Spinal cord (tissue), 10 donors: ENCODE results near the gene YRDC. TPM values are rescaled to one million over a fixed set of nuclear protein-coding genes. Genes with fewer than 3 reads are reported as not detected.

ENCODE experiments used
- DNase-seq, 6 donors: peaks; one replicate each; pipeline versions ENCODE4 v3.0.0 to v3.0.0-alpha.2; 2013 to 2015; ENCODE audit warnings: low spot score in 6 of 6, low read depth in 4 of 6
- H3K27ac ChIP-seq: one replicate; pipeline ENCODE4 v1.5.1; 2013; ENCODE audit warnings: low read depth, low read length, control low read depth
- H3K27me3 ChIP-seq: one replicate; pipeline ENCODE4 v1.6.1; 2013; ENCODE audit warnings: low read length; ENCODE audit not compliant: control insufficient read depth, insufficient read depth
- H3K36me3 ChIP-seq: one replicate; pipeline ENCODE4 v1.6.1; 2013; ENCODE audit warnings: low read length; ENCODE audit not compliant: control insufficient read depth, insufficient read depth
- H3K4me1 ChIP-seq: one replicate; pipeline ENCODE4 v1.6.1; 2013; ENCODE audit warnings: low read length; ENCODE audit not compliant: control insufficient read depth, insufficient read depth
- H3K4me3 ChIP-seq: one replicate; pipeline ENCODE4 v1.5.1; 2013; ENCODE audit warnings: low read depth, low read length, control low read depth
- H3K9me3 ChIP-seq: one replicate; pipeline ENCODE4 v1.6.1; 2013; ENCODE audit warnings: low read length; ENCODE audit not compliant: control insufficient read depth, insufficient read depth
- WGBS: methylation state at CpG from one replicate; pipeline ENCODE4 v1.1.5; 2013; ENCODE audit warnings: missing lambda C conversion rate; ENCODE audit not compliant: insufficient coverage; 5-methylcytosine and 5-hydroxymethylcytosine counted together
- polyA plus RNA-seq, 2 donors: library from polyadenylated mRNA; unstranded; fragments of 120-200 nt; gene quantifications; one replicate each; pipeline ENCODE4 v1.2.1, GENCODE V29; 2013; ENCODE audit not compliant: insufficient read length in 2 of 2
- total RNA-seq, 2 donors: library from RNA; depleted of rRNA in 1 of 2; stranded (reverse); fragments of 120-200 nt in 1 of 2; fragments of >200 nt in 1 of 2; gene quantifications; one replicate each; pipeline versions ENCODE4 v1.2.3 to v1.2.4, GENCODE V29; 2013 to 2014
- donor health status: healthy.

Gene YRDC
- total and polyA plus RNA-seq, 4 donors = 11.6 to 17.0 (median 14.3) TPM

- no CpG with 5 or more reads among the region's 3 CpGs for WGBS
- no peak overlapping the region for H3K4me3 ChIP-seq
- no peaks in the 10 kb centered on the region for H3K27me3 ChIP-seq
- peaks cover 13% of the 10 kb centered on the region for H3K36me3 ChIP-seq
- no peak overlapping the region for H3K27ac ChIP-seq
- no peaks in the 10 kb centered on the region for H3K9me3 ChIP-seq
- DNase-seq = no peak
- H3K4me1 ChIP-seq = peaks cover 4% of the 10 kb centered on the region
These were observed 37.8 kb upstream of the YRDC start for GRCh38 chr1:37845786-37846185.

- WGBS = 100% methylated on average over 2 of the region's 5 CpGs
- DNase-seq = no peak
- no peaks in the 10 kb centered on the region for H3K27me3 ChIP-seq
- no peak overlapping the region for H3K27ac ChIP-seq
- H3K4me3 ChIP-seq = no peak overlapping the region
- peaks cover 15% of the 10 kb centered on the region for H3K36me3 ChIP-seq
- H3K4me1 ChIP-seq = peaks cover 3% of the 10 kb centered on the region
- H3K9me3 ChIP-seq = no peaks in the 10 kb centered on the region
These were observed 37.1 kb upstream of the YRDC start for GRCh38 chr1:37845049-37845646.

GRCh38 chr1:37844536-37844935 is 36.5 kb upstream of the YRDC start:
- Histone ChIP-seq H3K36me3 (peaks cover 19% of the 10 kb centered on the region), H3K4me3 (no peak overlapping the region), H3K27me3 (no peaks in the 10 kb centered on the region), H3K4me1 (no peaks in the 10 kb centered on the region), H3K27ac (no peak overlapping the region), H3K9me3 (no peaks in the 10 kb centered on the region)
- DNase-seq = no peak

- no peak overlapping the region for H3K4me3 ChIP-seq
- H3K27me3 ChIP-seq = no peaks in the 10 kb centered on the region
- DNase-seq = no peak
- H3K27ac ChIP-seq = no peak overlapping the region
- WGBS = 90% methylated on average over 2 of the region's 3 CpGs
- peaks cover 35% of the 10 kb centered on the region for H3K36me3 ChIP-seq
- no peaks in the 10 kb centered on the region for H3K4me1 ChIP-seq
- no peaks in the 10 kb centered on the region for H3K9me3 ChIP-seq
These were observed 33.6 kb upstream of the YRDC start for GRCh38 chr1:37841652-37842051.

DNA sequence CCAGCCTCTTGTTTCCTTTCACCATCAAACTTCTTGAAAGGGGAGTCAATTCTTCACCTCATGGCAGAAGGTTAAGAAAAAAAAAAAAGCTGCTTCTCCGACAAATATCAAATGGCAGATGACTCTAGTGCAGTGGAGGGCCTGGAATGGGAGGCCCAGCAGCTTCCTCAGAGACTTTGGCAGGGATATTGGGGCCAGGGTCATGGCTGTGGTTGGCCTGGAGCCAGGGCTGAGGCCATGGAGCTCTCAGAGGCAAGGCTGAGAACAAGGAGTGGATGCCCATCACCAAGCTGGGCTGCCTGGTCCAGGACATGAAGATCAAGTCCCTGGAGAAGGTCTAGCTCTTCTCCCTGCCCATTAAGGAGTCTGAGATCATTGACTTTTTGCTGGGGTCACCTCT is 32.7 kb upstream of the YRDC start:
- 90% methylated on average over 1 of the region's 1 CpG for WGBS
- Histone ChIP-seq H3K4me1 (no peaks in the 10 kb centered on the region), H3K27ac (no peak overlapping the region), H3K4me3 (no peak overlapping the region), H3K9me3 (no peaks in the 10 kb centered on the region), H3K36me3 (peaks cover 38% of the 10 kb centered on the region), H3K27me3 (no peaks in the 10 kb centered on the region)
- no peak for DNase-seq

- Histone ChIP-seq H3K9me3 (no peaks in the 10 kb centered on the region), H3K36me3 (peaks cover 36% of the 10 kb centered on the region), H3K4me1 (no peaks in the 10 kb centered on the region), H3K27ac (no peak overlapping the region), H3K27me3 (no peaks in the 10 kb centered on the region), H3K4me3 (no peak overlapping the region)
- no peak for DNase-seq
- 89% methylated on average over 10 of the region's 10 CpGs for WGBS
These were observed 31.7 kb upstream of the YRDC start for GRCh38 chr1:37839676-37840075.

GRCh38 chr1:37836788-37837187 is 28.8 kb upstream of the YRDC start:
- no peak overlapping the region for H3K4me3 ChIP-seq
- no peaks in the 10 kb centered on the region for H3K27me3 ChIP-seq
- 55% methylated on average over 3 of the region's 3 CpGs for WGBS
- H3K36me3 ChIP-seq = peaks cover 51% of the 10 kb centered on the region
- H3K4me1 ChIP-seq = no peaks in the 10 kb centered on the region
- no peak for DNase-seq
- H3K9me3 ChIP-seq = no peaks in the 10 kb centered on the region
- H3K27ac ChIP-seq = no peak overlapping the region

DNA sequence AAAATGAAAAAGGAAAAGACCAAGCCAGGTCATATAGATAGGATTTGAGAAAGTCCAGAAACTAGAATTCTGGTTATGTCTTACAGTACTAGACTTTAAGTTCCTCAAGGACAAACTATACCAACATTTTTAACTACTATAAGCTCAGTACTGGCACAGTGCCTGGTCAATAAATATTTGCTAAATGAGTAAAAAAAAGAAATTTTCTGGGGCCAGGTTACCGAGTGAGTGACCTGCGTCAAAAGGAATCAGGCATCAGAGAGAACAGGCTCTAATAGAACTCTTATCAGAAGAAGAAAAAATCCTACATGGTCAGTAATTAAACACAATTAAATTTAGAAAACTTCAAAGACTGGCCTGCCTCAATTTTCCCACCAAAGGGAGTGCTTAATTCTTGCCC is 23.8 kb upstream of the YRDC start:
- WGBS = 90% methylated on average over 2 of the region's 2 CpGs
- no peaks in the 10 kb centered on the region for H3K4me1 ChIP-seq
- no peak overlapping the region for H3K4me3 ChIP-seq
- H3K27ac ChIP-seq = no peak overlapping the region
- no peaks in the 10 kb centered on the region for H3K27me3 ChIP-seq
- no peaks in the 10 kb centered on the region for H3K9me3 ChIP-seq
- peaks cover 46% of the 10 kb centered on the region for H3K36me3 ChIP-seq
- no peak for DNase-seq

GRCh38 chr1:37831109-37831508 is 23.1 kb upstream of the YRDC start:
- WGBS = 71% methylated on average over 1 of the region's 4 CpGs
- Histone ChIP-seq H3K4me1 (no peaks in the 10 kb centered on the region), H3K27me3 (no peaks in the 10 kb centered on the region), H3K4me3 (no peak overlapping the region), H3K9me3 (no peaks in the 10 kb centered on the region), H3K27ac (no peak overlapping the region), H3K36me3 (peaks cover 52% of the 10 kb centered on the region)
- DNase-seq = no peak

- WGBS = 100% methylated on average over 7 of the region's 12 CpGs
- Histone ChIP-seq H3K4me1 (no peaks in the 10 kb centered on the region), H3K27me3 (no peaks in the 10 kb centered on the region), H3K4me3 (no peak overlapping the region), H3K36me3 (peaks cover 46% of the 10 kb centered on the region), H3K9me3 (no peaks in the 10 kb centered on the region), H3K27ac (no peak overlapping the region)
- DNase-seq = no peak
These were observed 20.5 kb upstream of the YRDC start for GRCh38 chr1:37828410-37829074.
